ENCODE data around the gene JUN. TPM values are rescaled to one million over a fixed set of nuclear protein-coding genes. Genes with fewer than 3 reads are reported as not detected.
A peak's percentile ranks its signal among the peaks of the same experiment; 100 is the strongest.

The JUN gene
- total RNA-seq, 1 experiment from 2014 or later: 24.9 TPM

DNA sequence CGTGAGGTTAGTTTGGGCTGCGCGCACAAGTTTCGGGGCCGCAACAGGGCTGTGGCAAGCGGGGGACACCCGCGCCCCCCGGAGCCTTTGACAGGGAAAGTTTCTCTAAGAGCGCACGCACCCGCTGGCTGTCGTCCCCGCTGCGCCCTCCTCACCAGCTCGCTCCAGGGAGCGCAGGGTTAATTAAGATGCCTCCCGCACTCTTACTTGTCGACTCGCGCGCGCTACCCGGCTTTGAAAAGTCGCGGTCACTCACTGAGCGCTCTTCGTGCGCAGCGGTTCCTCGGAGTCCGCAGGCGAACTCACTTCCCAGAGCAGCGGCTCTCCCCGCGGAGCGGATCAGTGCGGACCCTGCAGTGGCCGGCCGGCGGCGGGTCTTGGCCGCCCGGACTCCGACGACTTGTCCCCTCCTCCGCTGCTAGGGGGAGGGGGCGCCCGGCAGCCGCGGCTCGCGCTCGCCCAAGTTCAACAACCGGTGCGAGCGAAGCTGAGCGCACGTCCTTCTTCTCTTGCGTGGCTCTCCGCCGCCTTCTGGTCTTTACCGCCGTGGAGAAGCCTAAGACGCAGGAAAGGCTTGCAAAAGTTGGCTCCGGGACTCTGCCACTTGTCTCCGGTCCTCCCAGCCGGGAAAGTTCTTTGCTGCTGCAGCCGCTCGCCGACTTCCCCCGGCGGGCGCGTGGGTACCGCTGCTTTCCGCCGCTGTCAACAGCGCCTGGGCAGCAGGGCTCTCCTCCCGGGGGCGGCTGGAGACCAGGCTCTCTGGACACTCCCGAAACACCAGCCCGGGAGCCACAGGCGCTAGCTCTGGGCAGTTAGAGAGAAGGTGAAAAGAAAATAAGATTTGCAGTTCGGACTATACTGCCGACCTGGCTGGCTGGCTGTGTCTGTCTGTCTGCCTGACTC lies 506 bp downstream of the JUN start:
- H3K27me3 ChIP-seq (replicated peaks; ENCODE audit: insufficient read depth, low read depth, low read length, poor library complexity): peaks cover 3% of the 10 kb centered on the region
- CTCF ChIA-PET: interaction anchor here (0.6 to 0.8 kb wide), 2 partner anchors 33 to 537 kb away, joined by 4 to 7 read pairs; no protein-coding TSS in a partner anchor

DNA sequence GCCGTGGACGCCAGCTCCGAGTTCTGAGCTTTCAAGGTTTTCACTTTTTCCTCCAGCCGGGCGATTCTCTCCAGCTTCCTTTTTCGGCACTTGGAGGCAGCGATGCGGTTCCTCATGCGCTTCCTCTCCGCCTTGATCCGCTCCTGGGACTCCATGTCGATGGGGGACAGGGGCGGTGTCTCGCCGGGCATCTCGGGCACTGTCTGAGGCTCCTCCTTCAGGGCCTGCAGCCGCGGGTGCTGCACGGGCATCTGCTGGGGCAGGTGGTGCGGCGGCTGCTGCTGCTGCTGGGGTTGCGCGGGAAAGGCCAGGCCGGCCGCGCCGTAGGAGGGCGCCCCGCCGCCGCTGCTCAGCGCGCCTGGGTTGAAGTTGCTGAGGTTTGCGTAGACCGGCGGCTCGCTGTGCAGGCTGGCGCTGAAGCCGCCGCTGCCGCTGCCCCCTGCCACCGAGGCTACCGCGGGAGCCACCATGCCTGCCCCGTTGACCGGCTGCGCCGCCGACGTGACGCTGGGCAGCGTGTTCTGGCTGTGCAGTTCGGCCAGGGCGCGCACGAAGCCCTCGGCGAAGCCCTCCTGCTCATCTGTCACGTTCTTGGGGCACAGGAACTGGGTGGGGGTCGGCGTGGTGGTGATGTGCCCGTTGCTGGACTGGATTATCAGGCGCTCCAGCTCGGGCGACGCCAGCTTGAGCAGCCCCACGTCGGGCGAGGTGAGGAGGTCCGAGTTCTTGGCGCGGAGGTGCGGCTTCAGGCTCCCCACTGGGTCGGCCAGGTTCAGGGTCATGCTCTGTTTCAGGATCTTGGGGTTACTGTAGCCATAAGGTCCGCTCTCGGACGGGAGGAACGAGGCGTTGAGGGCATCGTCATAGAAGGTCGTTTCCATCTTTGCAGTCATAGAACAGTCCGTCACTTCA lies 1.4 kb downstream of the JUN start:
- DNase-seq (ENCODE audit: low spot score): peak; percentile 61
- Histone ChIP-seq H3K36me3 (ENCODE audit: insufficient read depth, low read length, poor library complexity, severe bottlenecking) (no peaks in the 10 kb centered on the region), H3K4me3 (ENCODE audit: low read depth, low read length, poor library complexity, severe bottlenecking) (peak overlapping the region; percentile 63), H3K9me3 (ENCODE audit: low read depth, low read length, poor library complexity, severe bottlenecking) (no peaks in the 10 kb centered on the region), H3K27ac (ENCODE audit: low read depth, low read length, poor library complexity, severe bottlenecking) (peak overlapping the region; percentile 87), H3K4me1 (ENCODE audit: insufficient read depth, low read length, poor library complexity, severe bottlenecking) (peaks cover 32% of the 10 kb centered on the region), H3K27me3 (replicated peaks; ENCODE audit: insufficient read depth, low read depth, low read length, poor library complexity) (peaks cover 3% of the 10 kb centered on the region)
- no TSS peak for BruUV-seq (replicated peaks)
- no peak for TF ChIP-seq EZH2 (IDR thresholded peaks at IDR 0.05; ENCODE audit: borderline replicate concordance, low read depth, low read length, poor library complexity, severe bottlenecking)
- TF ChIP-seq, protein P1, sequence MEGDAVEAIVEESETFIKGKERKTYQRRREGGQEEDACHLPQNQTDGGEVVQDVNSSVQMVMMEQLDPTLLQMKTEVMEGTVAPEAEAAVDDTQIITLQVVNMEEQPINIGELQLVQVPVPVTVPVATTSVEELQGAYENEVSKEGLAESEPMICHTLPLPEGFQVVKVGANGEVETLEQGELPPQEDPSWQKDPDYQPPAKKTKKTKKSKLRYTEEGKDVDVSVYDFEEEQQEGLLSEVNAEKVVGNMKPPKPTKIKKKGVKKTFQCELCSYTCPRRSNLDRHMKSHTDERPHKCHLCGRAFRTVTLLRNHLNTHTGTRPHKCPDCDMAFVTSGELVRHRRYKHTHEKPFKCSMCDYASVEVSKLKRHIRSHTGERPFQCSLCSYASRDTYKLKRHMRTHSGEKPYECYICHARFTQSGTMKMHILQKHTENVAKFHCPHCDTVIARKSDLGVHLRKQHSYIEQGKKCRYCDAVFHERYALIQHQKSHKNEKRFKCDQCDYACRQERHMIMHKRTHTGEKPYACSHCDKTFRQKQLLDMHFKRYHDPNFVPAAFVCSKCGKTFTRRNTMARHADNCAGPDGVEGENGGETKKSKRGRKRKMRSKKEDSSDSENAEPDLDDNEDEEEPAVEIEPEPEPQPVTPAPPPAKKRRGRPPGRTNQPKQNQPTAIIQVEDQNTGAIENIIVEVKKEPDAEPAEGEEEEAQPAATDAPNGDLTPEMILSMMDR (conservative IDR thresholded peaks at IDR 0.05; ENCODE audit: low read depth, low read length): 0 out of 2 replicates have a peak, but pooled peaks have one; percentile 7
- POLR2A ChIA-PET (ENCODE audit: low non-redundant PET): interaction anchor here (0.5 to 0.7 kb wide), 2 partner anchors 199 to 496 kb away, joined by 3 read pairs; no protein-coding TSS in a partner anchor
- CTCF ChIA-PET: interaction anchor here (0.6 kb wide), 1 partner anchor 107 kb away, joined by 3 read pairs; no protein-coding TSS in a partner anchor
- intact Hi-C loops (cut with micrococcal nuclease; ENCODE audit: unreplicated experiment): loop anchor here (2.0 to 5.0 kb wide), 3 partner anchors 295 to 514 kb away; partner anchors contain the start of gene FGGY

More for the DNA sequence above, 506 bp downstream of the JUN start:
- POLR2A ChIA-PET (ENCODE audit: low non-redundant PET): interaction anchor here (1.0 kb wide), 1 partner anchor 722 kb away, joined by 5 read pairs; no protein-coding TSS in a partner anchor
- intact Hi-C loops (cut with micrococcal nuclease; ENCODE audit: unreplicated experiment): loop anchor here (2.0 to 5.0 kb wide), 3 partner anchors 294 to 513 kb away; partner anchors contain the start of gene FGGY
- peak; percentile 65 for DNase-seq (ENCODE audit: low spot score)
- Histone ChIP-seq H3K36me3 (ENCODE audit: insufficient read depth, low read length, poor library complexity, severe bottlenecking) (no peaks in the 10 kb centered on the region), H3K4me3 (ENCODE audit: low read depth, low read length, poor library complexity, severe bottlenecking) (peak overlapping the region; percentile 63), H3K9me3 (ENCODE audit: low read depth, low read length, poor library complexity, severe bottlenecking) (no peaks in the 10 kb centered on the region), H3K4me1 (ENCODE audit: insufficient read depth, low read length, poor library complexity, severe bottlenecking) (peaks cover 32% of the 10 kb centered on the region), H3K27ac (ENCODE audit: low read depth, low read length, poor library complexity, severe bottlenecking) (peak overlapping the region; percentile 87)
- TSS peak; percentile 52 for BruUV-seq (replicated peaks)
- no peak for TF ChIP-seq EZH2 (IDR thresholded peaks at IDR 0.05; ENCODE audit: borderline replicate concordance, low read depth, low read length, poor library complexity, severe bottlenecking)
- TF ChIP-seq, protein P1 (conservative IDR thresholded peaks at IDR 0.05; ENCODE audit: low read depth, low read length): no peak
